HG03064 (cell line): ENCODE data around the gene GNPAT.
A peak's percentile ranks its signal among the peaks of the same experiment; 100 is the strongest.

Source experiments
- ATAC-seq: cut with Tn5 transposase; IDR thresholded peaks from one replicate; pipeline ENCODE4 v1.9.1; 2021; ENCODE audit warnings: low read depth; ENCODE audit not compliant: unreplicated experiment

The GNPAT gene

GRCh38 chr1:231240883-231241735 lies at the start of gene GNPAT:
GNPAT (plus strand) TSS chr1:231241212; CDS start chr1:231241379, 167 bp downstream.
- peak; percentile 96 for ATAC-seq

GRCh38 chr1:231192620-231193163 lies 48.3 kb upstream of the GNPAT start:
- ATAC-seq = no peak

- ATAC-seq = no peak
These were observed 47.2 kb upstream of the GNPAT start for GRCh38 chr1:231193710-231194340.

- ATAC-seq = no peak
These were observed 46.6 kb upstream of the GNPAT start for GRCh38 chr1:231194476-231194842.

- no peak for ATAC-seq
These were observed 46.0 kb upstream of the GNPAT start for GRCh38 chr1:231194843-231195516.

- ATAC-seq = no peak
These were observed 44.7 kb upstream of the GNPAT start for GRCh38 chr1:231196307-231196706.

GRCh38 chr1:231196728-231197127 lies 44.3 kb upstream of the GNPAT start:
- no peak for ATAC-seq

- ATAC-seq = no peak
These were observed 41.1 kb upstream of the GNPAT start for GRCh38 chr1:231199868-231200267.

GRCh38 chr1:231200388-231201031 lies 40.5 kb upstream of the GNPAT start:
- no peak for ATAC-seq

GRCh38 chr1:231201375-231201978 lies 39.5 kb upstream of the GNPAT start:
- ATAC-seq = no peak

GRCh38 chr1:231201979-231202633 lies 38.9 kb upstream of the GNPAT start:
- ATAC-seq = no peak

GRCh38 chr1:231203259-231204057 lies 37.6 kb upstream of the GNPAT start:
- no peak for ATAC-seq

- ATAC-seq = no peak
These were observed 34.2 kb upstream of the GNPAT start for GRCh38 chr1:231206856-231207255.

- no peak for ATAC-seq
These were observed 33.6 kb upstream of the GNPAT start for GRCh38 chr1:231207437-231207836.

GRCh38 chr1:231208980-231209379 lies 32.0 kb upstream of the GNPAT start:
- ATAC-seq = no peak

GRCh38 chr1:231209531-231209930 lies 31.5 kb upstream of the GNPAT start:
- no peak for ATAC-seq

- ATAC-seq = no peak
These were observed 30.9 kb upstream of the GNPAT start for GRCh38 chr1:231210126-231210525.

- peak; percentile 78 for ATAC-seq
These were observed 29.8 kb upstream of the GNPAT start for GRCh38 chr1:231211005-231211857.
